Mesendoderm (in vitro differentiated cells): Measurements from ENCODE around the gene APBA2.

Experiments used
- DNase-seq: peaks from one replicate; pipeline ENCODE4 v3.0.0; 2013
- H2AK5ac ChIP-seq: 2 replicates; pipeline ENCODE4 v1.6.1; 2013; ENCODE audit warnings: low read length, inconsistent platforms
- H2BK120ac ChIP-seq: 2 replicates; pipeline ENCODE4 v1.6.1; 2013; ENCODE audit warnings: low read depth, mild to moderate bottlenecking, low read length, moderate library complexity, mixed read lengths
- H2BK15ac ChIP-seq: replicated peaks from 2 replicates; pipeline ENCODE4 v1.6.1; 2013; ENCODE audit warnings: low read depth, mild to moderate bottlenecking, moderate library complexity
- H2BK5ac ChIP-seq: 2 replicates; pipeline ENCODE4 v1.6.1; 2013; ENCODE audit warnings: low read length, inconsistent platforms
- H3K18ac ChIP-seq: 2 replicates; pipeline ENCODE4 v1.6.1; 2013; ENCODE audit warnings: mild to moderate bottlenecking, low read length, mixed read lengths
- H3K23ac ChIP-seq: one replicate; pipeline ENCODE4 v1.6.1; 2013; ENCODE audit warnings: low read length
- H3K27ac ChIP-seq: 2 replicates; pipeline ENCODE4 v1.5.1; 2013; ENCODE audit warnings: low read depth, mild to moderate bottlenecking, inconsistent platforms, low read length, moderate library complexity
- H3K27me3 ChIP-seq: 2 replicates; pipeline ENCODE4 v1.6.1; 2013; ENCODE audit warnings: low read length, control low read depth, mild to moderate bottlenecking, inconsistent platforms; ENCODE audit not compliant: insufficient read depth, poor library complexity
- H3K36me3 ChIP-seq: 2 replicates; pipeline ENCODE4 v1.6.1; 2013; ENCODE audit warnings: low read length, inconsistent platforms; ENCODE audit not compliant: control insufficient read depth, insufficient read depth
- H3K4ac ChIP-seq: one replicate; pipeline ENCODE4 v1.6.1; 2013; ENCODE audit warnings: low read depth, mild to moderate bottlenecking, low read length, moderate library complexity
- H3K4me1 ChIP-seq: 2 replicates; pipeline ENCODE4 v1.6.1; 2013; ENCODE audit warnings: low read depth, low read length, inconsistent platforms; ENCODE audit not compliant: control insufficient read depth
- H3K4me2 ChIP-seq: 2 replicates; pipeline ENCODE4 v1.6.1; 2013; ENCODE audit warnings: low read length
- H3K4me3 ChIP-seq: 2 replicates; pipeline ENCODE4 v1.5.1; 2013; ENCODE audit warnings: mild to moderate bottlenecking, low read length
- H3K56ac ChIP-seq: one replicate; pipeline ENCODE4 v1.6.1; 2013; ENCODE audit warnings: low read length
- H3K79me1 ChIP-seq: 2 replicates; pipeline ENCODE4 v1.6.1; 2013; ENCODE audit warnings: low read length, inconsistent platforms
- H3K79me2 ChIP-seq: 2 replicates; pipeline ENCODE4 v1.6.1; 2013; ENCODE audit warnings: mild to moderate bottlenecking, low read length; ENCODE audit not compliant: control insufficient read depth, insufficient read depth
- H3K9ac ChIP-seq: 2 replicates; pipeline ENCODE4 v1.6.1; 2013; ENCODE audit warnings: low read length, inconsistent platforms
- H4K5ac ChIP-seq: one replicate; pipeline ENCODE4 v1.6.1; 2013; ENCODE audit warnings: low read length
- H4K8ac ChIP-seq: one replicate; pipeline ENCODE4 v1.6.1; 2013; ENCODE audit warnings: low read depth, mild to moderate bottlenecking, control low read depth, low read length, moderate library complexity
- WGBS: extraction: QIAGEN DNeasy Blood & Tissue Kit; methylation state at CpG from one replicate; pipeline ENCODE4 v1.1.7; 2013; ENCODE audit warnings: low lambda C conversion rate, missing lambda C conversion rate; ENCODE audit not compliant: insufficient coverage; ENCODE audit errors: extremely low coverage; 5-methylcytosine and 5-hydroxymethylcytosine counted together

Gene APBA2

GRCh38 chr15:28936481-28936881, 50.7 kb downstream of the APBA2 start:
- Histone ChIP-seq H3K27me3 (no peaks in the 10 kb centered on the region), H3K4me3 (no peak overlapping the region), H3K79me2 (no peaks in the 10 kb centered on the region), H3K18ac (no peak overlapping the region), H3K79me1 (no peaks in the 10 kb centered on the region), H2BK15ac (no peak overlapping the region), H3K4me1 (no peaks in the 10 kb centered on the region), H3K4me2 (no peak overlapping the region), H3K9ac (no peak overlapping the region), H4K8ac (no peak overlapping the region), H3K56ac (no peak overlapping the region), H3K36me3 (no peaks in the 10 kb centered on the region), H3K23ac (no peak overlapping the region), H2AK5ac (no peak overlapping the region), H4K5ac (no peak overlapping the region), H3K27ac (no peak overlapping the region), H2BK5ac (no peak overlapping the region), H3K4ac (no peak overlapping the region), H2BK120ac (no peak overlapping the region)
- no CpG with 5 or more reads among the region's 9 CpGs for WGBS
- no peak for DNase-seq

GRCh38 chr15:28937271-28937670, 51.5 kb downstream of the APBA2 start:
- Histone ChIP-seq H2BK15ac (no peak overlapping the region), H3K18ac (no peak overlapping the region), H3K4ac (no peak overlapping the region), H3K27me3 (no peaks in the 10 kb centered on the region), H2BK5ac (no peak overlapping the region), H3K79me1 (no peaks in the 10 kb centered on the region), H3K4me3 (no peak overlapping the region), H3K9ac (no peak overlapping the region), H3K36me3 (no peaks in the 10 kb centered on the region), H3K4me2 (no peak overlapping the region), H3K27ac (no peak overlapping the region), H4K8ac (no peak overlapping the region), H4K5ac (no peak overlapping the region), H3K4me1 (no peaks in the 10 kb centered on the region), H3K23ac (no peak overlapping the region), H3K79me2 (no peaks in the 10 kb centered on the region), H3K56ac (no peak overlapping the region), H2AK5ac (no peak overlapping the region), H2BK120ac (no peak overlapping the region)
- no peak for DNase-seq
- no CpG with 5 or more reads among the region's 8 CpGs for WGBS

GRCh38 chr15:28942046-28942445, 56.3 kb downstream of the APBA2 start:
- Histone ChIP-seq H2AK5ac (no peak overlapping the region), H4K8ac (no peak overlapping the region), H3K4me2 (no peak overlapping the region), H4K5ac (no peak overlapping the region), H3K56ac (no peak overlapping the region), H3K18ac (no peak overlapping the region), H3K79me2 (no peaks in the 10 kb centered on the region), H3K23ac (no peak overlapping the region), H3K79me1 (no peaks in the 10 kb centered on the region), H2BK120ac (no peak overlapping the region), H3K27ac (no peak overlapping the region), H3K36me3 (no peaks in the 10 kb centered on the region), H3K4me1 (no peaks in the 10 kb centered on the region), H2BK15ac (no peak overlapping the region), H3K4ac (no peak overlapping the region), H2BK5ac (no peak overlapping the region), H3K9ac (no peak overlapping the region), H3K27me3 (no peaks in the 10 kb centered on the region), H3K4me3 (no peak overlapping the region)
- no CpG with 5 or more reads among the region's 10 CpGs for WGBS
- DNase-seq: no peak

GRCh38 chr15:28942571-28942970, 56.8 kb downstream of the APBA2 start:
- Histone ChIP-seq H3K56ac (no peak overlapping the region), H3K79me2 (no peaks in the 10 kb centered on the region), H3K23ac (no peak overlapping the region), H3K36me3 (no peaks in the 10 kb centered on the region), H3K4ac (no peak overlapping the region), H3K4me2 (no peak overlapping the region), H2BK15ac (no peak overlapping the region), H4K5ac (no peak overlapping the region), H3K18ac (no peak overlapping the region), H4K8ac (no peak overlapping the region), H3K27ac (no peak overlapping the region), H2BK120ac (no peak overlapping the region), H3K79me1 (no peaks in the 10 kb centered on the region), H3K4me1 (no peaks in the 10 kb centered on the region), H3K9ac (no peak overlapping the region), H3K4me3 (no peak overlapping the region), H2AK5ac (no peak overlapping the region), H3K27me3 (no peaks in the 10 kb centered on the region), H2BK5ac (no peak overlapping the region)
- WGBS: no CpG with 5 or more reads among the region's 15 CpGs
- DNase-seq: no peak

GRCh38 chr15:28943146-28943545, 57.4 kb downstream of the APBA2 start:
- Histone ChIP-seq H3K9ac (no peak overlapping the region), H3K56ac (no peak overlapping the region), H3K23ac (no peak overlapping the region), H3K4me2 (no peak overlapping the region), H3K4ac (no peak overlapping the region), H3K18ac (no peak overlapping the region), H2BK5ac (no peak overlapping the region), H3K4me3 (no peak overlapping the region), H3K4me1 (no peaks in the 10 kb centered on the region), H3K27ac (no peak overlapping the region), H4K8ac (no peak overlapping the region), H3K79me2 (no peaks in the 10 kb centered on the region), H2BK15ac (no peak overlapping the region), H3K79me1 (no peaks in the 10 kb centered on the region), H2BK120ac (no peak overlapping the region), H3K27me3 (no peaks in the 10 kb centered on the region), H3K36me3 (no peaks in the 10 kb centered on the region), H4K5ac (no peak overlapping the region), H2AK5ac (no peak overlapping the region)
- no peak for DNase-seq
- WGBS: no CpG with 5 or more reads among the region's 8 CpGs

- H3K79me1 ChIP-seq: no peaks in the 10 kb centered on the region
- H4K8ac ChIP-seq: no peak overlapping the region
- no peak overlapping the region for H3K23ac ChIP-seq
- no peak overlapping the region for H4K5ac ChIP-seq
- DNase-seq: no peak
- no peaks in the 10 kb centered on the region for H3K36me3 ChIP-seq
- no peak overlapping the region for H2AK5ac ChIP-seq
- no peaks in the 10 kb centered on the region for H3K27me3 ChIP-seq
- H3K4ac ChIP-seq: no peak overlapping the region
- H3K56ac ChIP-seq: no peak overlapping the region
- H3K4me2 ChIP-seq: no peak overlapping the region
- H2BK15ac ChIP-seq: no peak overlapping the region
- no peak overlapping the region for H3K4me3 ChIP-seq
- H3K79me2 ChIP-seq: no peaks in the 10 kb centered on the region
- no peak overlapping the region for H3K9ac ChIP-seq
- WGBS: no CpG with 5 or more reads among the region's 11 CpGs
- no peak overlapping the region for H3K27ac ChIP-seq
- no peak overlapping the region for H2BK5ac ChIP-seq
- no peak overlapping the region for H2BK120ac ChIP-seq
- H3K18ac ChIP-seq: no peak overlapping the region
- H3K4me1 ChIP-seq: no peaks in the 10 kb centered on the region
Observed at GRCh38 chr15:28943611-28944230, 57.9 kb downstream of the APBA2 start.
